Measurements from ENCODE around the gene FBXW9. TPM values are rescaled to one million over a fixed set of nuclear protein-coding genes. Genes with fewer than 3 reads are reported as not detected.
"Not testable (repeated sequence)": the region's sequence is repeated elsewhere in the genome, so short reads cannot be mapped to it uniquely, and the experiment has no call there.

The FBXW9 gene
- total and polyA plus RNA-seq, 9 donors: 3.9 to 5.7 (median 4.6) TPM

DNA sequence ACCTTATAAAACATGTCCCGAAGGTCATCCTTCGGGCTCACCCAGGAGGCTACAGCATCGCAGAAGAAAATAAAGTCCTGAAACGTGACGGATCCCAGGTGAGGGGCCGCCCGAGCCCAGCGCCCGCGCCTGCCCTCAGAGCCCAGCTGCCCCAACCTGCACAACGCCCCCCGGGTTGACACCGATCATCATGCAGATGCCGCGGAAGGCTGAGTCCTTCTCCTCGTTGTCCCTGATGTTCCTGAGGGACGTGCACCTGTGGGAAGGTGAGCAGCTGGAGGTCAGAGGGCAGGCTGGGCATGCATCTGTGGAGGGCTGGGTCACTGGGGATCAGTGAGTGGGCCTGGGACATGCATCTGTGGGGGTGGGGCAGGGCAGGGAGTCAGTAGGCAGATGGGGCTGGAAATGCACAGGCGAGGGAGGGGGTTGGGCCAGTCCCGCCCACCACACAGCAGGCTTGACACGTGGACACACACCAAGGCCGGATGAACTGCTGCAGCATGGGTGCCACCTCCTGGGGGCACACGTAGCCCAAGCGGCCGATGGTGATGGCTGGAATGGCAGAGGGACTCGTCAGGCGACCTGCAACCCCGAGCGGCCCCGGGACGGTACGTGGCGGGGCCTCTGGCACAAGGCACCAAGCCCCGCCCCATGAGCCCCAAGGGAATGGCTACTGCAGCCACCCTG, 5.3 kb upstream of the FBXW9 start:
- DNase-seq: no peak
- Histone ChIP-seq H3K4me1 (ENCODE audit: control insufficient read depth, insufficient read depth, low read length) (peaks cover 5% of the 10 kb centered on the region), H3K27me3 (ENCODE audit: control insufficient read depth, insufficient read depth, low read length) (no peaks in the 10 kb centered on the region), H3K36me3 (ENCODE audit: control insufficient read depth, insufficient read depth, low read length) (peaks cover 76% of the 10 kb centered on the region), H3K27ac (ENCODE audit: low read length) (no peak overlapping the region), H3K9me3 (replicated peaks; ENCODE audit: control insufficient read depth, low read depth, low read length) (no peaks in the 10 kb centered on the region), H3K4me3 (ENCODE audit: low read length) (no peak overlapping the region)
- WGBS (ENCODE audit: insufficient coverage): 89% methylated on average over 33 of the region's 33 CpGs

- Histone ChIP-seq H3K4me1 (ENCODE audit: control insufficient read depth, insufficient read depth, low read length) (peaks cover 14% of the 10 kb centered on the region), H3K9me3 (replicated peaks; ENCODE audit: control insufficient read depth, low read depth, low read length) (no peaks in the 10 kb centered on the region), H3K27me3 (ENCODE audit: control insufficient read depth, insufficient read depth, low read length) (no peaks in the 10 kb centered on the region), H3K4me3 (ENCODE audit: low read length) (no peak overlapping the region), H3K36me3 (ENCODE audit: control insufficient read depth, insufficient read depth, low read length) (peaks cover 45% of the 10 kb centered on the region), H3K27ac (ENCODE audit: low read length) (no peak overlapping the region)
- 93% methylated on average over 3 of the region's 6 CpGs for WGBS (ENCODE audit: insufficient coverage)
- DNase-seq: no peak
Measured at GRCh38 chr19:12698138-12698537, 1.7 kb upstream of the FBXW9 start.

GRCh38 chr19:12697425-12697824, 994 bp upstream of the FBXW9 start:
- not testable (repeated sequence) for H3K27me3 ChIP-seq (ENCODE audit: control insufficient read depth, insufficient read depth, low read length)
- 94% methylated on average over 20 of the region's 22 CpGs for WGBS (ENCODE audit: insufficient coverage)

DNA sequence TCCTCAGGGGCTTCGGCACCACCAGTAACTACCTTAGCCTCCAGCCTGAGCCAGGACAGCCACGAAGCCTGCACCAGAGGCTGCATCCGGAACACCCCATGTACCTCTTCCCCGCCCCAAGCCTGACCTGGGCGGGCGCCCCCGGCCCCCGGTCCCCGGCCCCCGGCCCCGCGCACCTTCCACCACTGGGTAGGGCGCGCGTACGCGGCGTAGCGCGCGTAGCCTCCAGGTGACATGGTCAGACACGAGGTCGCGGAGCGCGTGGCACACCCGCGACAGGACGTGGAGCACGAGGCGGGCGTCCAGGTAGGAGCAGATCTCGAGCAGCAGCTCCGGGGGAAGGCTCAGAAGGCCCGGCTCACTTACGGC, 450 bp downstream of the FBXW9 start:
- Histone ChIP-seq H3K4me1 (ENCODE audit: control insufficient read depth, insufficient read depth, low read length) (peaks cover 14% of the 10 kb centered on the region), H3K9me3 (replicated peaks; ENCODE audit: control insufficient read depth, low read depth, low read length) (no peaks in the 10 kb centered on the region), H3K27me3 (ENCODE audit: control insufficient read depth, insufficient read depth, low read length) (no peaks in the 10 kb centered on the region), H3K27ac (ENCODE audit: low read length) (no peak overlapping the region), H3K4me3 (ENCODE audit: low read length) (peak overlapping the region; percentile 96), H3K36me3 (ENCODE audit: control insufficient read depth, insufficient read depth, low read length) (peaks cover 23% of the 10 kb centered on the region)
- under 1% methylated on average over 24 of the region's 36 CpGs for WGBS (ENCODE audit: insufficient coverage)
- no peak for DNase-seq

More at GRCh38 chr19:12697425-12697824, 994 bp upstream of the FBXW9 start:
- H3K27ac ChIP-seq (ENCODE audit: low read length); DNase-seq; H3K9me3 ChIP-seq (replicated peaks; ENCODE audit: control insufficient read depth, low read depth, low read length); H3K4me3 ChIP-seq (ENCODE audit: low read length): not testable (repeated sequence)
- Histone ChIP-seq H3K4me1 (ENCODE audit: control insufficient read depth, insufficient read depth, low read length) (peaks cover 14% of the 10 kb centered on the region), H3K36me3 (ENCODE audit: control insufficient read depth, insufficient read depth, low read length) (peaks cover 38% of the 10 kb centered on the region)

- Histone ChIP-seq H3K27ac (ENCODE audit: low read length) (no peak overlapping the region), H3K36me3 (ENCODE audit: control insufficient read depth, insufficient read depth, low read length) (peaks cover 19% of the 10 kb centered on the region), H3K27me3 (ENCODE audit: control insufficient read depth, insufficient read depth, low read length) (no peaks in the 10 kb centered on the region), H3K4me1 (ENCODE audit: control insufficient read depth, insufficient read depth, low read length) (peaks cover 14% of the 10 kb centered on the region), H3K4me3 (ENCODE audit: low read length) (peak overlapping the region; percentile 96), H3K9me3 (replicated peaks; ENCODE audit: control insufficient read depth, low read depth, low read length) (no peaks in the 10 kb centered on the region)
- 77% methylated on average over 1 of the region's 1 CpG for WGBS (ENCODE audit: insufficient coverage)
- DNase-seq: no peak
Measured at GRCh38 chr19:12695514-12695913, 917 bp downstream of the FBXW9 start.

DNA sequence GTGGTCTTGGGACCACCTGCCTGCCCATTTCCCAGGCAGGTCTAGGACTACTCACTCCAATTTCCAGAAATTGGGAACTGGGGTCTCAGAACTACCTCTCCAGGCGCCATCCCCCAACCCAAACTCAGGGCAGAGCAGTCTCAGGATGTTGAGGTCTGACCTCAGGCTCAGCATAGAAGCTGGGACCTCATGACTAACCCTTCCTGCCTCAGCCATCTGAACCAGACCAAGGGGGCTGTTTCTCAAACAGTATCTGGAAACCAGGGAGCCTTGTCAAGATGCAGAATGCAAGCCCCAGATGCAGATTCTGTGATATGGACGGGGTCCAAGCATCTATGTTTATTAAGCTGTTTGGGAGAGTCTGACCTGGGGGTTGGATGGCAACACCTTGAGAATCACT, 1.3 kb downstream of the FBXW9 start:
- peaks cover 14% of the 10 kb centered on the region for H3K4me1 ChIP-seq (ENCODE audit: control insufficient read depth, insufficient read depth, low read length)
- no peaks in the 10 kb centered on the region for H3K9me3 ChIP-seq (replicated peaks; ENCODE audit: control insufficient read depth, low read depth, low read length)
- no peaks in the 10 kb centered on the region for H3K27me3 ChIP-seq (ENCODE audit: control insufficient read depth, insufficient read depth, low read length)
- no peak for DNase-seq
- H3K36me3 ChIP-seq (ENCODE audit: control insufficient read depth, insufficient read depth, low read length): peaks cover 17% of the 10 kb centered on the region
- H3K4me3 ChIP-seq (ENCODE audit: low read length): no peak overlapping the region
- 60% methylated on average over 1 of the region's 2 CpGs for WGBS (ENCODE audit: insufficient coverage)
- H3K27ac ChIP-seq (ENCODE audit: low read length): no peak overlapping the region

GRCh38 chr19:12694641-12695040, 1.8 kb downstream of the FBXW9 start:
- H3K4me1 ChIP-seq (ENCODE audit: control insufficient read depth, insufficient read depth, low read length): peaks cover 14% of the 10 kb centered on the region
- DNase-seq: no peak
- H3K9me3 ChIP-seq (replicated peaks; ENCODE audit: control insufficient read depth, low read depth, low read length): no peaks in the 10 kb centered on the region
- no peak overlapping the region for H3K27ac ChIP-seq (ENCODE audit: low read length)
- peaks cover 12% of the 10 kb centered on the region for H3K36me3 ChIP-seq (ENCODE audit: control insufficient read depth, insufficient read depth, low read length)
- no peaks in the 10 kb centered on the region for H3K27me3 ChIP-seq (ENCODE audit: control insufficient read depth, insufficient read depth, low read length)
- 91% methylated on average over 16 of the region's 16 CpGs for WGBS (ENCODE audit: insufficient coverage)
- no peak overlapping the region for H3K4me3 ChIP-seq (ENCODE audit: low read length)

- WGBS (ENCODE audit: insufficient coverage): 92% methylated on average over 4 of the region's 5 CpGs
- H3K27me3 ChIP-seq (ENCODE audit: control insufficient read depth, insufficient read depth, low read length): no peaks in the 10 kb centered on the region
- H3K9me3 ChIP-seq (replicated peaks; ENCODE audit: control insufficient read depth, low read depth, low read length): no peaks in the 10 kb centered on the region
- H3K36me3 ChIP-seq (ENCODE audit: control insufficient read depth, insufficient read depth, low read length): peaks cover 7% of the 10 kb centered on the region
- peaks cover 14% of the 10 kb centered on the region for H3K4me1 ChIP-seq (ENCODE audit: control insufficient read depth, insufficient read depth, low read length)
- H3K27ac ChIP-seq (ENCODE audit: low read length): no peak overlapping the region
- no peak overlapping the region for H3K4me3 ChIP-seq (ENCODE audit: low read length)
- no peak for DNase-seq
Measured at GRCh38 chr19:12692960-12693359, 3.5 kb downstream of the FBXW9 start.

DNA sequence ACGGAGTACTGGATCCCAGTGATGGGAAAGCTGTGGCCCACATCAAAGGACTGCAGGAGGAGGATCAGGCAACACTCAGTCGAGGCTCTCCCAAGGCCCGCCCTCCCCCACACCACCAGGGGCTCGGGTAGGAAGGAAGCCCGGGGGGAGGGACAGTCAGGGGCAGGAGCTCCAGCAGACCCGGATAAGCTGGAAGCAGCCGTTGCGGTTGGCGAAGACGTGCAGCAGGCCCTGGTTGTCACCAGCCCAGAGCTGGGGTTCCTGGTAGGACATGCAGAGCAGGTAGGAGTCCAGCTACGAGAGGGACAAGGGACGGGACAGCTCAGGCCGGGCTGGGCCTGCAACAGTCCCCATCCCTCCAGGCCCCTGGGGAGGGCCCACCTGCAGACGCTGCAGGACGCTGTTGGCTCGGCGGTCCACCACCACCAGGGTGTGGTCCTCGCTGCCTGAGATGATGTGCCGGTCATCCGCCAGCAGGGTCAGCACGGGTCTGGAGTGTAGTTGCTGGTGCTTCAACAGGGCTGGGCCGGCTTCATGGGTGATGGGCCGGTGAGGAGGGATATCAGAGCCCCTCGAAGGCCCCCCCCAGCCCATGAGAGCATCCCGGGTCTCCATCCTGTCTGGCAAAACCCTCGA, 6.7 kb downstream of the FBXW9 start:
- Histone ChIP-seq H3K4me1 (ENCODE audit: control insufficient read depth, insufficient read depth, low read length) (no peaks in the 10 kb centered on the region), H3K4me3 (ENCODE audit: low read length) (no peak overlapping the region), H3K36me3 (ENCODE audit: control insufficient read depth, insufficient read depth, low read length) (peaks cover 7% of the 10 kb centered on the region), H3K27ac (ENCODE audit: low read length) (no peak overlapping the region), H3K27me3 (ENCODE audit: control insufficient read depth, insufficient read depth, low read length) (no peaks in the 10 kb centered on the region), H3K9me3 (replicated peaks; ENCODE audit: control insufficient read depth, low read depth, low read length) (no peaks in the 10 kb centered on the region)
- DNase-seq: peak; percentile 6
- 72% methylated on average over 18 of the region's 26 CpGs for WGBS (ENCODE audit: insufficient coverage)

DNA sequence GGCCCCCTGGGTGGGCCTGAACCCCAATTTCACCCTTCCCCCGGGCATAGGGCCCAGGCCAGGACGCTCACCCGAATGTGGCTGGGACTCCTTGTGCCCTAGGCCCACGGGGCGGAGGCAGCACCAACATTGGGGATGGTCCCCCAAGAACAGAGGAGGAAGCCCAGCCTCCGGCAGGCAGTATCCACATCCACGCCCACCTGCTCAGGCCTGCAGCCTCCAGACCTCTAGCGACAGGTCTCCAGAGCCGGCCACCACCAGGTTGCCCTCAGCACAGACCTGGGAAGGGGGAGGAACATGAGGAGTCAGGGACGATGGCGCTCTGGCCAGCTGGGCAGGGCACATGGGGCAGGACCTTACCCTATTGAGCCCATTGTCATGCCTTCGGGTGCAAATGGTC, 7.4 kb downstream of the FBXW9 start:
- Histone ChIP-seq H3K9me3 (replicated peaks; ENCODE audit: control insufficient read depth, low read depth, low read length) (no peaks in the 10 kb centered on the region), H3K36me3 (ENCODE audit: control insufficient read depth, insufficient read depth, low read length) (peaks cover 7% of the 10 kb centered on the region), H3K4me1 (ENCODE audit: control insufficient read depth, insufficient read depth, low read length) (no peaks in the 10 kb centered on the region), H3K27ac (ENCODE audit: low read length) (no peak overlapping the region), H3K27me3 (ENCODE audit: control insufficient read depth, insufficient read depth, low read length) (no peaks in the 10 kb centered on the region), H3K4me3 (ENCODE audit: low read length) (no peak overlapping the region)
- WGBS (ENCODE audit: insufficient coverage): 94% methylated on average over 12 of the region's 12 CpGs
- DNase-seq: no peak

All from muscle of leg (tissue), 11 donors.